HG03039 (cell line): ENCODE data around the gene AGRP.

Experiments
- ATAC-seq: cut with Tn5 transposase; IDR thresholded peaks from one replicate; pipeline ENCODE4 v1.9.1; 2021; ENCODE audit warnings: mild to moderate bottlenecking, moderate library complexity; ENCODE audit not compliant: unreplicated experiment

Gene AGRP

GRCh38 chr16:67445913-67446907 lies 37.1 kb downstream of the AGRP start:
- ATAC-seq, result no peak

GRCh38 chr16:67445441-67445912 lies 37.9 kb downstream of the AGRP start:
- ATAC-seq, result no peak

- no peak for ATAC-seq
Observed at GRCh38 chr16:67445126-67445426, 38.3 kb downstream of the AGRP start.

DNA sequence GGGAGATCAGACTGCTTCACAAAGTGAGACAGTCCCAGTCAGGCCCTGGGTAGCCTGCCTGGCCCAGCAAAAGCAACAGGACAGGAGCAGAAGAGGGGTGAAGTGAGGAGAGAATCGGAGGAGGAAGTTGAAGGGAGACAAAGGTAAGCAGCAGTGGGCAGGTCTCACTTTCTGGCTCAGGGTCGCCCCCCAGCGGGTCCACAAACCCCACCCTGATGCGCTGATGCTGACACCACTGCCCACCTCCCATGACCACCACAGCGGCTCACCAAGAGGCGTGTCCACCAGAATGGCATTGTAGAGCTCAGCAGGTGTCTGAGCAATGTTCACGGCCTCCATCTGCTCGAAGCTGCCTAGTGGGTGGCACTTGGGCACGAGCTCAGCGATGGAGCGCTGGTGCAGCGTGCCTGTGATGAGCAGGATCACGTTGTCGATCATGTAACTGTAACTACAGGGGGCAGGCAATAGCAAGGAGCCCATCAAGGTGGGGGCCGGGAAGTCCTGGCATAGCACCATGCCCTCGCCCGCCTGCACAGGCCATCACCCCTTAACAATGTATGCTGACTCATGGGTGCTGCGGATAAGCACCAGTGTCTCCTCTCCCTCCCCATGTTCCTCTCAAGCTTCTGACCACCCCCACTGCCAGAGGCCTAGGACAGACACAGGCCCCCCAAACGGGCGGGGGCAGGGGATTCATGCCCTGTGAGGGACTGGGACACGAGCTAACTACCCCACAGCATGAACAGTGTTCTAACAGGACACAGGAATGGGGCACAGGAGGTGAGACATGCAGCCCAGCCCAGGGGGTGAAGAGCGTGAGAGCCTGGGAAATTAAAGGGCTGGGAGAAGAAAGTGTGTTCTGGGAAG lies 38.9 kb downstream of the AGRP start:
- ATAC-seq, result no peak

DNA sequence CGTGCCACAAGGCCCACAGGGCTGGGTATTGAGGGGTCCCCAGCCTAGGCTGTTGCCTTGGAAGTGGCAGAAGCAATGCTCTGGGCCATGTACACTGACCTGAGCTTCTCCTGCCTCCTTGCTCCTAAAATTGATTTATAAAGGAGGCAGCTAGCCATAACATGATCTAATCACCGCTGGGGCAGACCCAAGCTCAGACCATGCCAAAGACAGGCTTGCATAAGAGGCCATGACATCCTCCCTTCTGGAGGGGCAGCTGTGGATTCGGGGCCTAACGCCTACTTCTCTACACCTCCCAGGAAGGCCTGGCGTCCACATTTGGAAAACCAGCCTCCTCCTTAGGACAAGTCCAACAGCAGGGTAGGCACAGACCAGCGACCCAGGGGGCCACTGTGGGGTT lies 40.1 kb downstream of the AGRP start:
- no peak for ATAC-seq

DNA sequence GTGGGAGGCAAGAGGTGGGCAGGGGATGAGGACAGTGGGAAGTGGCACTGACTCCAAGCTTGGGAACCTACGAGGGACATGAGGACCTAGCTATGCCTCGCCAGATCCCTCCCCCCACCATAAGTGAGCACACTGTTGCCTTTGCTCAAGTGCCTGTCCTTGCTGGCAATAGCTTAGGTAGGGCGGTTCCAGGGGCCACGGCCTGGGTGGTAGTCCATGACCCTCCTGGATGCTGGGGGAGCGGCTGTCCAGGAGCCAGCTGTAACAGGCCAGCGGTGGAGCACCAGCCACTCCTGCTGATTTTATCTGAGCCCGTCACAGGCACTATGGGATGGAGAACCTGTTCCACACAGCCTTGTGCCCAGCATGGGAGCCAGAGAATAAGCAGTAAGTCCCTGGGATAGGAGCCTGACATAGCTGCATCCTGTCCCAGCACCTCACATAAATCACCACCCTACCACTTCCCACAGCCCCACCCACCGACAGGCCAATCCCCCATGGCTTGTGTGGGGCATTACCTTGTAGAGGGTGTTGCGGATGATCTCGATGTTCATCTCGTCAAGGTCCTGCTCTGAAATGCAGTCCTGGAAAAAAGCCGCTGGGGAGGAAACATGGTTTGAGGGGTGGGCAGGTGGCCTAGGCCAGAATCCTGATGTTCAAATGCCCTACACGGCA lies 40.6 kb downstream of the AGRP start:
- ATAC-seq, result no peak

GRCh38 chr16:67441907-67442306 lies 41.4 kb downstream of the AGRP start:
- no peak for ATAC-seq

DNA sequence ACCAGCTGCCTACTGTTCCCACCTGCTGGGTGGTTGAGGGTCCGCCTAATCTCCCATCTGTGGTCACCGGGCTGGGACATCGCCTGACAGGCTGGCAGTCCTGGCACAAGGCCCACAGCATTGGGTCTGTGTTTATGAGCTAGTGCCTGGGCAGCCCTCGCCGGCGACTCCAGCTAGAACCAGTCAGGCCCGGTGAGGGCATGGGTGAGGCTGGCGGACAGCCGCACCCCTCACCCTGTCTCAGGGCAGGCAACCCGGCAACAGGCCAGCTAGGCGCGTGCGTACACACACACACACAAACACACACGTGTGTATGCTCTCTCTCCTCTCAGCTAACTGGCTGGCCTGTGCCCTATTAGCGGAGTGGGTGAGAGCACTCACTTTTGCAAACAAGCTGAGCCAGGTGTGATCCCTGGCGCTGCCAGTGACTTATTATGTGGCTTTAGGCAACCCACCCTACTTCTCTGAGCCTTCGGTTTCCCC lies 42.0 kb downstream of the AGRP start:
- ATAC-seq, result no peak

- ATAC-seq, result no peak
Observed at GRCh38 chr16:67438824-67439393, 44.4 kb downstream of the AGRP start.

GRCh38 chr16:67438098-67438791 lies 45.1 kb downstream of the AGRP start:
- no peak for ATAC-seq

DNA sequence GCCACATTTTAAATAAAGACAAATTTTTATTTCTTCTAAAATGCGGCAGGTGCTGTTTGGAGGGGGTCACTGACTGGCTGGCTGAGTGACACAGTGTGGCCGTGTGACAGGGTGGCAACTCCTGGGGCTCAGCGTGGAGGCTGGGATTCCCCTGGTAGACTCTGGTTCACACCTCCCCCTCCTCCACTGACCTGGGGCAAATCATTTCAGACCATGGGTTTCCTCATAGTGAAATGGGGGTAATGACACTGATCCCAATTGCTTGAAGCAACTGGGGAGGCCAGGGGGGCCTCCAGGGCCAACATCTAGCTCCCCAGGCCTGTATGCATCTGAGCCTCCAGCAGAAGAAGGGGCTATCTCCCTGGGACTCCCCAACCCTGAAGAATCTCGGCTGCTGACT lies 45.8 kb downstream of the AGRP start:
- no peak for ATAC-seq

DNA sequence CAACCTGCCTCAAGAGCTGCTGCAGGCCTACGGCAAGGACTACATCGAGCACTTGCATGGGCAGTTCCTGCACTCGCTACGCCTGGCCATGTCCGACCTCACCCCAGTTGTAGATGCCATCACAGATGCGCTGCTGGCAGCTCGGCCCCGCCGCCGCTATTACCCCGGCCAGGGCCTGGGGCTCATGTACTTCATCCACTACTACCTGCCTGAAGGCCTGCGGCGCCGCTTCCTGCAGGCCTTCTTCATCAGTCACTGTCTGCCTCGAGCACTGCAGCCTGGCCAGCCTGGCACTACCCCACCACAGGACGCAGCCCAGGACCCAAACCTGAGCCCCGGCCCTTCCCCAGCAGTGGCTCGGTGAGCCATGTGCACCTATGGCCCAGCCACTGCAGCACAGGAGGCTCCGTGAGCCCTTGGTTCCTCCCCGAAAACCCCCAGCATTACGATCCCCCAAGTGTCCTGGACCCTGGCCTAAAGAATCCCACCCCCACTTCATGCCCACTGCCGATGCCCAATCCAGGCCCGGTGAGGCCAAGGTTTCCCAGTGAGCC lies 46.6 kb downstream of the AGRP start:
- no peak for ATAC-seq

GRCh38 chr16:67435758-67436164 lies 47.6 kb downstream of the AGRP start:
- ATAC-seq, result no peak

GRCh38 chr16:67433131-67433719 lies 50.1 kb downstream of the AGRP start:
- ATAC-seq, result no peak
